HG03520 (cell line): ENCODE measurements around the gene PLB1.
"Not testable (repeated sequence)": the region's sequence is repeated elsewhere in the genome, so short reads cannot be mapped to it uniquely, and the experiment has no call there.

Experiments
- ATAC-seq: cut with Tn5 transposase; IDR thresholded peaks from one replicate; pipeline ENCODE4 v1.9.1; 2021; ENCODE audit warnings: mild to moderate bottlenecking, moderate library complexity; ENCODE audit not compliant: unreplicated experiment

PLB1 gene

DNA sequence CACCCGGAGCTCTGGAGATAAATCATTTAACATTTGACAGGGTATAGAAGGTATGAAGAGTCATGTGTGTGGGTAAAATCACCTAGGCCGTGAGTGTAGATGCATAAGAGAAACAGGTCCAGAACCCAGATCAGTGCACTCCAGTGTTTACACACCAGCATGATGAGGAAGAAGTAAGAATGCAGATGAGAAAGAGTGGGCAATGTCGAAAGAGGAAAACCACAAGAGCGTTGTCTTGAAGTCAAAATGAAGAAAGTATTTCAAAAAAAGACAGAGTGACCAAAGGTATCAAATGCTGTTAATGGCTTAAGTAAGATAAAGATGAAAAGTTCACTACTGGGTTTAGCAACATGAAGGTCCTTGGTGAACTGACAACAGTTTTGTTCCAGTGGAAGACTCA lies 32.0 kb upstream of the PLB1 start:
- ATAC-seq, result no peak

DNA sequence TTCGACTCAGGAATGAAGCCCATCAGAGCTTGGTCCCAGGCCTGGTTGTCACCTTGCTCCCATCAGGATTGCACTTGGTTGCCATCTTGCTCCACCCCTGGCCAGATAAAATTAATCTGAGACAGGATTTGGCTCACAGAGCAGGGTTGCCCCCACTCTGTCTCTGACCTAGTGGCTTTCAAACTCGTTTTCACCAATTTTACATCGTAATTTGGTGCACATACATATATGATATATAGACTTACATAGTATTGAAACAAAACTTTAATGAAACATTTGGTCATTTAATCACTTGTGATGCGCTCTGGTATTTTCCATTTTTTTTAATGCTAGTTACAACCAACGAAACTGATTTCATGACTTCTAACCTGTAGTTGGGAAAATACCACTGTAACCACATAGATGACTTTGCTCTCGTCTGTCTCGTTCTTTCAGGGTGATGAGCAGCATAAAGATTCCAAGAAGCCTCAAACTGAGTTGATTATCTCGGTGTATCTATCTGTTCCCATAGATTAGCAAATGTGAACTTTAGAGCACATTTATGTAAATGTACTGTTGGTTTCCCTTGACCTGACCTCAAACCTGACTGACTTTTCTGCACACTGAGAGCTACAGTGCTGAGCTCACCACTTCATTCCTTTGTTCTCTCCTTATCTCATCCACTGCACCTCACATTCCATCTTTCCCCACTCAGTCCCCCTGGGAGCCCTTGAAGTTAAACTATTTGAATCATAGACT lies 30.5 kb upstream of the PLB1 start:
- ATAC-seq, result no peak

DNA sequence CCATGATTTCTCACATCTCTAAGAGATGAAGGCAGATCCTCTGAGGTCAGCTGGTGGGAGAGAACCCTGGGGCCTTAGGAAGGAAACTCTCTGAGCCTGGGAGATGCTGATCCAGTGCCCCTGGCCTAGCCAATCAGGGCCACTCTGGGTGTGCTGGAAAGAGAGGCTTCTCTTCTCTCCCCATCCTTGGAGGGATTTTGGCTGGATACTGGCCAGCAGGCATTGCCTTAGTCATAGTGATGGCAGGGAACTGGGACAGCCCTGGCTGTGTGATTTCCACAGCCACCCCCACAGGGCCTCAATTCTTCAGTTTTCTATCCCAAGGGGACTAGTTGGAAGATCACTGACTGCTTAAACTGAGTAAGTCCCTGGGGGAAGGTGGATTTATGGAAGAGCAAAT lies 26.6 kb upstream of the PLB1 start:
- ATAC-seq, result no peak

DNA sequence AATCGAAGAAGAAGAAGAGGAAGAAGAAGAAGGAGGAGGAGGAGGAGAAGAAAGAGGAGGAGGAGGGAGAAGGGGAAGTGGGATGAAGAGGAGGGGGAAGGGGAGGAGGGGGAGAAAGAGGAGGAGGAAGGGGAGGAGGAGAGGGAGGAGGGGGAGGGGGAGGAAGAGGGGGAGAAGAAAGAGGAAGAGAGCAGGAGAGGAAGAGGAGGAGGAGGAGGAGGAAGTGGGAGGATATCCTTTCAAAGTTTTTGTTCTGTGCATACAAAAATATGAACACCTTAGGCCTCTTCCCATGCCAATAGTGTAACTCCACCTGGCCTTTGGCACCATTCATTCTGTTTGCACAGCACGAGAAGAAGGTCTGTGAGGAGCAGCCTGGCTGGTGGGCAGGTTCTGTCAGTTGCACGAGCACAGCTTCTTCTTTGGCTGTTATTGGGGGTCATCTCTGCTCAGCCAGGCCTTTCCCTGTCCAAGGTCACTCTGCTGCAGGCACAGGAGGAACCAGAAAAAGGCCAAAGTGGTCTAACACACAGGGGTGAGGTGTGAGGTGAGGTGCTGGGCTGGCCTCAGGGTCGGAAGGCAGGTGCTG lies 25.8 kb upstream of the PLB1 start:
- no peak for ATAC-seq

DNA sequence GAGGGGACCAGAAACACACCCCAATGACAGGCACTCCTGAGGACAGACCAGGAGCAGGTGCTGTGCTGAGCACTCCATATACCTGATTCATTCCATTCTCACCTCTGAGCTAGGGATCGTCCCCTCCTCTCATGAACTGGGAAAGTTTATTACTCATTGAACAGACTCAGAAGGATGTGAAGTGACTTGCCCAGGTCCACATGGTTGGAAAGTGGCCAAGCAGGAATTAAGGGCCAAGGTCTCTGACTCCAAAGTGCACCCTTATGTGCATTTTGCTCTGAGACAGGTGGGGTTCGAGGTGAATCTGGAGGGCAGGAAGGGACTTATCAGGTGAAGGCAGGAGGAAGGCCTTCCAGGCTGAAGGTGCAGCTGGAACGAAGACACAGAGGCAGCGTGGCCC lies 25.1 kb upstream of the PLB1 start:
- ATAC-seq, result no peak

DNA sequence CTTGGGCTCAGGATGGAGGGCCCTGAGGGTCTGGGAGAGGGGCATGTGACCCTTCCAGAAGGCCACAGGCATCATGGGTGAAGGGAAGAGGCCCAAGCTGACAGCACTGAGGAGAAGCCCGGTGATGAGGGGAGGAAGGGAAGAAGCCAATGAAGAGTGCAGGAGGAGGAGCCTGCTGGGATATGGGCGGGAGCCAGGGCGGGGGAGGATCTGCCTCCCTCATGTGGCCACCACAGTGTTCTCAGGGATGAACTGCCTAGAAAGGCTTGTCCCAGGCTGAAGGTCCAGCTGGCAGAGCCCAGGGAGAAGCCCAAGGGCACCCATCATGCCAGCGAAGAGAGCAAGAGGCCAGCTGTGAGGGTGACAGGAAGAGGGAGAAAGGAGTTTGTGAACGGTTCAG lies 24.6 kb upstream of the PLB1 start:
- ATAC-seq, result no peak

DNA sequence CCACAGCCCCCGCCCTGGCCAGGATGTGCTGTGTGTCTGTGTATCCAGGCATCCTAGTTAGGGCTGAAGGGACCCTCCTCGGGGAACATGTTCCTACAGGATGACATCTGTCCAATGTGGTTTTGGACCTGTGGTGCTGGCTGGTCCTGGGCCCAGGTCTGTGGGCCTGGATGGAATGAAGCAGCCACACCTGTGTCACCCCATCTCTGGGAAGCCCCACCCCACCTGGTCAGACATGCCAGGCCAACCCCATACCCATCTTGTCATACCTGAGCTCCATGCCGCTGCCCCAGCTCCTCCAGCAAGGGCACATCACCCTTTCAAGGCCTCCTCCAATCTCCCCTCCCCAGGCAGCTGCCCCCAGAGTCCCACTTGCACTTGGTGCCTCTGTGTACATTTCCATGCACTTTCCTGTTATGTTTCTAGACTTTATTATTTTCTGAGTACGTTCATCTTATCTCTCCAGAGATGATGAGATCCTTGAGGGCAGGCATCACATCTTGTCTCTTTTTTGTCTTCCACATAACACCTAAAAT lies 24.1 kb upstream of the PLB1 start:
- no peak for ATAC-seq

DNA sequence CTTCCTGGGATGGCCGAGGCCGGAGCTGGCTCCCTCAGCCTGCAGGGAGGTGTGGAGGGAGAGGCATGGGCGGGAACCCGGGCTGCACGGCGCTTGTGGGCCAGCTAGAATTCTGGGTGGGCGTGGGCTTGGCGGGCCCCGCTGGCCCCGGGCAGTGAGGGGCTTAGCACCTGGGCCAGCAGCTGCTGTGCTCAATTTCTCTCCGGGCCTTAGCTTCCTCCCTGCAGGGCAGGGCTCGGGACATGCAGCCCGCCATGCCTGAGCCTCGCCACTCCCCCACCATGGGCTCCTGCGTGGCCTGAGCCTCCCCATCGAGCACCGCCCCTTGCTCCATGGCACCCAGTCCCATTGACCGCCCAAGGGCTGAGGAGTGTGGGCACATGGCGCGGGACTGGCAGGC lies 23.2 kb upstream of the PLB1 start:
- not testable (repeated sequence) for ATAC-seq

DNA sequence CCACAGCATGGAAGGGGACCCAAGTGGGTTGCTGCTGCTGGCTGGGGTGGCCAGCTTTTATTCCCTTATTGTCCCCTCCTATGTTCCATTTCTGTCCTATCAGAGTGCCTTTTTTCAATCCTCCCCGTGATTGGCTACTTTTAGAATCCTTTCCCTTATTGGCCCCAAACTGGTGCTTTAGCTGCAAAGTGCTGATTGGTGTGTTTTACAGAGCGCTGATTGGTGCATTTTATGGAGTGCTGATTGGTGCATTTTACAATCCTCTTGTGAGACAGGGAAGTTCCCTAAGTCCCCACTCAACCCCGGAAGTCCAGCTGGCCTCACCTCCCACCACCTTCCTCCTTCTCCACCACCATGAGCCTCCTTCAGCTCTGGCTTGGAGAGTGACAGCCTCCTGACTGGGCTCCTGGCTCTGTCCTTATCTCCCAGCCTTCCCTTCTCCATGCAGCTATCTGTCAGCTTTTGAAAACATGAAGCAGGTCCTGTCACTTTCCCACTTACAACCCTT lies 20.7 kb upstream of the PLB1 start:
- no peak for ATAC-seq

DNA sequence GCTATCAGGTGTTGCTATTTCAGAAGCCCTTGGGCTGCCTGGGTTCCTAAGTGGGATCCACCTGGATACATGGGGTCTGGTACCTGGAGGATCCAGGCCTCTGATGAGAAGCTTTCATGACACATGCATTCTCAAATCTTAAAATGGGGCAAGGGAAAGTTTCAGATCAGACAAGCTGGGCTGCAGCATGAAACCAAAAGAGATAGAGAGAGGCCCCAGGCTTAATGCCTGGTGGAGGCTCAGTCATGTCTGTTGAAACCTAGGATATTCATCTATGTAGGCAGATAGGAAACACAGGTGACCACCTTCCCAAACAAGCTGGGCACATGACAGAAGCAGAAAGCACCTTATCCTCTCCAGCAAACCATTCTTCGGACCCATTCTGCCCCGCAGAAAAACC lies 18.8 kb upstream of the PLB1 start:
- ATAC-seq, result no peak

DNA sequence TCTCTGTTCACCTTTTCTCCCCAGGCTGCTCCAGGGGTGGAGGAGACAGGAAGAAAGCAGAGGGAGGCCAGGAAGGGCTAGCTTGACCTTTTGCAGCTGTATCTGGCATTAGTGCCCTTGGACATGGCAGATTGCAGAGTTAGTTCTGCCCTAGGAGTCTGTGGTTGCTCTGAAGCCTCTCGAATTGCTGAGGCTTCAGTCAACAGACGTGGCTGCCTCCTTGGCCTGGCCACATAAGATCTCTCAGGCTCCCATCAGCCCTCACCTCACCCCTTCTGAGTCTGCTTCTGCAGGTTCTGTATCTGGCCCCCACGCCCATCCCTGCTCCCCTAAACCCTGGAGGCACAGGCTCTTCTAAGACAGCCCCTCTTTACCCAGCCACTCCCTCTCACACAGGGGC lies 18.2 kb upstream of the PLB1 start:
- no peak for ATAC-seq

DNA sequence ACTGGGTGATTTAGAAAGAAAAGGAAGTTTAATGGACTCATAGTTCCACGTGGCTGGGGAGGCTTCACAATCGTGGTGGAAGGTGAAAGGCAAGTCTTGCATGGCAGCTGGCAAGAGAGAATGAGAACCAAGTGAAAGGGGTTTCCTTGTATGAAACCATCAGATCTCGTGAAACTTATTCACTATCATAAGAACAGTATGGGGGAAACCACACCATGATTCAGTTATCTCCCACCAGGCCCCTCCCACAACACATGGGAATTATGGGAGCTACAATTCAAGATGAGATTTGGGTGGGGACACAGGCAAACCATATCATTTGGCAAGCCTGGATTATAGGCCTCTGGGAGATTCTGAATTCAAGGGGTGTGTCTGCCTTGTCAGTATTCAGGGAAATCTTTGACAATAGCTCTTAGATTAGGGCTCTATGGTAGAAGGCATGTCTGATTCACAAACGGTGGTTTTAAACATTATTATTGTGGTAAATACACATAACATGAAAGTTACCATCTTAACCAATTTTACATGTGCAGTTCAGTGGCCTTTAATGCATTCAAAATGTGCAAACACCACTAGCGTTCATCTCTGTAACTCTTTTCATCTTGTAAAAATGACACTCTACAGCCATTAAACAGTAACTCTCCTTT lies 15.3 kb upstream of the PLB1 start:
- ATAC-seq, result no peak

DNA sequence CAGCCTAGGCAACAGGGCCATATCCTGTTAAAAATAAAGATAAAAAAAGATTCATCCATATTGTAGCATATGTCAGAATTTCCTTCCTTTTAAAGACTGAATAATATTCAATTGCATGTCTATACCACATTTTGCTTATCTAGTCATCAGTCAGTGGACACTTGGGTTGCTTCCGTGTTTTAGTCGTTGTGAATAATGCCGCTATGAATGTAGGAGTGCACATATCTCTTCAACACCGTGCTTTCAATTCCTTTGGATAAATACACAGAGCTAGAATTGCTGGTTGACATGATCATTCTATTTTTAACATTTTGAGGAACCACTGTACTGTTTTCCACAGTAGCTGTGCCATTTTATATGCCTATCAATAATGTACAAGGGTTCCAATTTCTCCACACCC lies 14.0 kb upstream of the PLB1 start:
- ATAC-seq, result no peak

DNA sequence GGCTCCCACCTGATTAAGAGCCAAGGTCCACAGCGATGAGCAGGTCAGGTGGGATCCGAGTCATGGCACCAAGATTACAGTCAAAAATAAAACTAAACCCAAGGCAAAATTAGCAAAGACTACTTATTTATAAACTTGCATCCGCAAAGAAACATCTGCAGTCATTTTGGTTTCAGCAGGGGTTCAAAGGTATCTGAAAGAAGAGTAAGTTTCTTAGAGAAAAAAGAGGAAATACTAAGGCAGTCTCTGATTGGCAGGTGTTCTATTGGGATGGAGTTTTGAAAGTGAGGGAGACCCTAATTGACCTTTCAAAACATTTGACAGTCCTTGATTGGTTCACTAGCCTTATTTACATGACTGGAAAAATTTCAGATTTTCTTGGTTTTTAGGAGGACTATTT lies 11.0 kb upstream of the PLB1 start:
- ATAC-seq, result no peak

DNA sequence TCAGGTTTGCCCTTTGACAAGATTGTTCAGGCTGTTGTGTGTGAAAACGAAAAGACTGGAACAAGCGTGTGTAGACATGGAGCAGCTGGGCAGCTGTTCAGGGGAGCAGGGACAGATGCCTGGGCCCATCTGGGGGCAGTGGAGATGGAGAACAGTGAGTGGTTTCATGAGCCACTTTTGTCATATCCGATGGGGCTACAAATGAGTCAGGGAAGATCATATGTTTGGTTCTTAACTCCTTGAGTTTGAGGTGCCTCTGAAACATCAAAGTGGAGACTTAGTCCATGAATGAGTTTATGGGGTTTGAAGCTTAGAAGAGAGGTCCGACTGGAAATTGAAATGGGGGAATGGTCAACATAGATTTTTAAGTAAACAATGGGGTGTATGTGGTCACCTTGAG lies 9.3 kb upstream of the PLB1 start:
- ATAC-seq, result no peak

DNA sequence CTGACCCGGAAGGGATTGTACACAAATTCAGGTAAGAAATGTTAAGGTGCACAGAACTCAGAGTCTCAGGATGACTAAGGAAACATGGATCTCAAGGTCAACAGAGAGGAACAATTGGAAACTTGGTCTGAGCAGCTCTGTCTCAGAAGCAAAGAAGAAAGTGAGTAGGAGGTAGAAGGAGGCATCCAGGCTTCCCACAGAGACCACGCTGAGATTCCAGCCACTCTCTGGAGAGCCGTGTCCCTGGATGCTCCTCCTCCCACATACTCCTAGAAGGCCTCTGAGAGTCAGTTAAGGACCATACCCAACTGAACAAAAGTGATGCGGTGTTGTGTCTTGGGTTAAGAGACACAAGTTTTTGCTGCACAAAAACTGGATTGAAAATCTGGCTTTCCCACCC lies 8.6 kb upstream of the PLB1 start:
- ATAC-seq, result no peak

DNA sequence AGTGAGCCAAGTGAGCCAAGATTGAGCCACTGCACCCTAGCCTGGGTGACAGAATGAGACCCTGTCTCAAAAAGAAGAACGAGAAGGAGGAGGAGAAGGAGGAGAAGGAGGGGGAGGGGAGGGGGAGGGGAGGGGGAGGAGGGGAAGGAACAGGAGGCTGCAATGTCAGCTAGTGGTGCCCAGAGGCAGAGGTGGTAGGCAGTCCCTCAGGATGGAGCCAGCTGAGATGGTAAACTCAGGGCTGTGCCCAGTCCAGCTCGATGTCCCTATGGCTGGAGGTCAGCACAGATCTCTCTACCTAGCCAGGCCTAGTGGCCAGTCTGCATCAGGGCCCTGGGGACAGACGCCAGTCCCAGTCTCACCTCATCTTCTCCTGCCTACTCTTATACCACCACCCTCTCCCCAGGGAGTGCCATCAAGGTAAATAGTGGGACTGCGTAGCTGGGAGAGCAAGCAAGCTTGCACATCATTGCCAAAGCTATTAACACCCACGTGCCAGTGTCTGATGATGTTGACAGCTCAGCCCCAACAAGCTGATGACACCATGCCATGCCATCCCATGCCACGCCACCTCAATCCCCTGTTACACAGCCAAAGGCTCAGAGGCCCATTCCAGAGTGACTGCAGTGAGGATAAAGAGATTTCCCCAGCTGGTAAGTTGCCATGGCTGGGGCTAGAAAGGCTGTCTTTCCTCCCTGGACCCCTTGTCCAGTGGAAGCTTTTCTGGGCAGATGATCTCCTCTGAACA lies 7.6 kb upstream of the PLB1 start:
- no peak for ATAC-seq

DNA sequence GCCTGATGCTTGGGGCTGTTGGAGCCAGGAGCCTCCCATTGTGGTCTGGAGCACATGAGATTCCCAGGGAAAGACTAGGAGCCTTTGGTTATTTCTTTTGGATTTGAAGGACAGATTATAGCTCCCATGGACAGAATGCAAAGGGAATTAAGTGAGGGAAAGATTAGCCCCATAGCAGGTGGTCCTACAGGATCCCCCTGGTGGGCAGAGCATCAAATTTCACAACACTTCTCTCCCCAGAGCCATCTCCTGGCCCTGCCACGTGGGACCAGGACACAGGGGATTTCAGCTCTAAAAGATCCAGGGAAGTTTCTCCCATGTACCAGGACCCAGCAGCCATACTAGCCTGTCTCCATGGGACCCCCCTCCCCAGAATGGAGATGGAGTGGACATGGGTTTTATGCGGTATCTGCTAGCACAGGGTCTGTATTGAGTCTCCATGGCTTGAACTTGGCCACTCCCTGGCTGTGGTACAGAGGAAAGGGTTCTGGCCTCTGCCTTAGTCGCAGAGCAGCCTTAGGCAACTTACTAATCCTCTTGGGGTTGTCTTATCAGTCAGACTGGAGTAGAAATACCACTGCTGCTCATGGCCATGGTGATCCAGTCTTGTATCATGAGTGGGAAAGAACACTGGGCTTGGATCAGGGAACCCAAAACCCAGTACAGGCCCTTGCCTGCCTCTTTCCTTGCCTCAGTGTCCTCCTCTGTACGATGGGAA lies 6.8 kb upstream of the PLB1 start:
- no peak for ATAC-seq

DNA sequence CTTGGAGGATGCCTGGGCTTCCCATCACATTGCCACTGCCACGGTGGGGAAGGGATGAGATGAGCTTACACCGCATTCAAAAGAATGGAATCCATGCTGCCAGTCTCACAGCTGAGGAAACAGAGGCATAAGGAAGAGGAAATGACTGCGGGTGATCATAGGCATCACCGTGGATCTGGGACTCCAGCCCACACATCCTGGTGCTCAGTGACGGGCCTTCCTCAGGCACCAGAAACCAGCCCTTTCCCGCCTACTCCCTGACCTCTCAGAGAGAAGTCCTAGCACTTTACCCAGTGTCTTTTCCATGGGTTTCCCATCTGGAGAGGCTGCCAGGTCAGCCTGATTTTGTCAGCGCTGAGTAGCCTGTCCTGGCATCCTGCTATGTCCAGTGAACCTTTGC lies 5.3 kb upstream of the PLB1 start:
- no peak for ATAC-seq

DNA sequence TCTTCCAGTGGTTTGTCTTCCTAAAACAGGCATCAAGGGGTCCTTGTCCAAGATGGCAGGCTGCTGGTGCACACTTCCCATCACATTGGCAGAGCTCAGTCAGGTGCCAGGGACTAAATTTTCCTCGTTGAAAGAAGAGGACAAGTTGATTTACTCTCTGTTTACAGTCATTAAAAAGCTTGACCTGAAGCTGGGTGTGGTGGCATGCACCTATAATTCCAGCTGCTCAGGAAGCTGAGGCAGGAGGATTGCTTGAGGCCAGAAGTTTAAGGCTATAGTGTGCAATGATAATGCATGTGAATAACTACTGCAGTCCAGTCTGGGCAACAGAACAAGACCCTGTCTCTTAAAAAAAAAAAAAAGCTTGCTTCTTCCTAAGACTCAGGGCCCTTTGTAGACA lies 3.6 kb upstream of the PLB1 start:
- no peak for ATAC-seq

DNA sequence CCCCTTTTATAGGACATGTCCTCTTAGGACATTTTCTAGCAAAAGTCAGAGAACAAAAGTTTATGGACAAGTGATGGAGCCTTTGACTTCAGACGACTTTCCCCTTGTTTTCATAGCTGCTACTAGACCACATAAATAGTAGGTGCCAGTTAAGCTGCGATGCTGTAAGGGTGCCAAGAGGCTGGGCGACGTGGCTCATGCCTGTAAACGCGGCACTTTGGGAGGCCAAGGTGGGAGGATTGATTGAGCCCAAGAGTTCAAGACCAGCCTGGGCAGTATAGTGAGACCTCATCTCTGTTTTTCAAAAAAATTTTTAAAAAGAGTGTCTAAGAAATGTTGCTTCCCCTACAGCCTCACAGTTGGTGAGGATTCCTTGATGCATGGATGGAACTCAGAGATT lies 2.2 kb upstream of the PLB1 start:
- no peak for ATAC-seq
